ENCODE data around the gene NKAIN1. TPM values are rescaled to one million over a fixed set of nuclear protein-coding genes. Genes with fewer than 3 reads are reported as not detected.

NKAIN1 gene
- total RNA-seq, 1 experiment from 2014 or later, result 1.1 TPM

DNA sequence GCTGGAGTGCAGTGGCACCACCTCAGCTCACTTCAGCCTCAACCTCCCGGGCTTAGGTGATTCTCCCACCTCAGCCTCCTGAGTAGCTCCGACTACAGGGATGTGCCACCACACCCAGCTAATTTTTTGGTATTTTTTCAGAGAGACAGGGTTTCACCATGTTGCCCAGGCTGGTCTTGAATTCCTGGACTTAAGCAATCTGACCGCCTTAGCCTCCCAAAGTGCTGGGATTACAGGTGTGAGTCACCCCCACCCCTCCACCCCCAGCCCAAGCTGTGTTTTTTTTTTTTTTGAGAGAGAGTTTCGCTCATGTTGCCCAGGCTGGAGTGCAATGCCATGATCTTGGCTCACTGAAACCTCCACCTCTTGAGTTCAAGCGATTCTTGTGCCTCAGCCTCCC, 75.4 kb downstream of the NKAIN1 start:
- Histone ChIP-seq H3K9me3 (ENCODE audit: control insufficient read depth in 1 of 2, insufficient read depth in 1 of 2, low read depth in 1 of 2, low read length in 2 of 2) (no peaks in the 10 kb centered on the region), H3K4me2 (ENCODE audit: low read length) (no peak overlapping the region), H3K4me3 (replicated peaks in 1 of 2; ENCODE audit: low read depth in 1 of 2, low read length in 2 of 2) (no peak overlapping the region), H3K9me2 (ENCODE audit: insufficient read depth) (no peaks in the 10 kb centered on the region), H3K79me2 (ENCODE audit: insufficient read depth, low read length) (no peaks in the 10 kb centered on the region), H3K9ac (ENCODE audit: low read length) (no peak overlapping the region), H4K20me1 (ENCODE audit: insufficient read depth) (no peaks in the 10 kb centered on the region), H3K27me3 (ENCODE audit: insufficient read depth, low read length) (no peaks in the 10 kb centered on the region), H2AFZ (ENCODE audit: low read depth, low read length, poor library complexity, severe bottlenecking) (no peak overlapping the region), H3K4me1 (ENCODE audit: control insufficient read depth in 1 of 2, insufficient read depth in 2 of 2, low read length in 2 of 2) (peaks cover 0 to 12% of the 10 kb centered on the region in 2 experiments; a peak in 2 of 4 replicates), H3K36me3 (ENCODE audit: control insufficient read depth in 1 of 2, insufficient read depth in 2 of 2, low read length in 2 of 2) (no peaks in the 10 kb centered on the region), H3K27ac (ENCODE audit: low read depth, low read length) (no peak overlapping the region)
- TF ChIP-seq ELF1 (IDR thresholded peaks at IDR 0.05; ENCODE audit: borderline replicate concordance, low read depth) (no peak), ZFX (IDR thresholded peaks at IDR 0.05) (no peak), RAD21 (IDR thresholded peaks at IDR 0.05; ENCODE audit: low read depth) (no peak), YY1 (IDR thresholded peaks at IDR 0.05; ENCODE audit: extremely low read depth, insufficient replicate concordance, low read depth, low read length) (no peak), FOSL1 (IDR thresholded peaks at IDR 0.05; ENCODE audit: low read depth) (no peak), JUND (IDR thresholded peaks at IDR 0.05) (no peak), TCF7L2 (IDR thresholded peaks at IDR 0.05; ENCODE audit: borderline replicate concordance, extremely low read depth, insufficient read depth, insufficient read length) (no peak), SIN3A (IDR thresholded peaks at IDR 0.05; ENCODE audit: low read depth) (no peak), EZH2 (IDR thresholded peaks at IDR 0.05) (no peak), CEBPB (IDR thresholded peaks at IDR 0.05; ENCODE audit: low read depth) (no peak), CBX3 (IDR thresholded peaks at IDR 0.05; ENCODE audit: low read depth) (no peak), SRF (IDR thresholded peaks at IDR 0.05; ENCODE audit: low read depth) (no peak), EGR1 (IDR thresholded peaks at IDR 0.05; ENCODE audit: low read depth) (no peak), EZH2phosphoT487 (IDR thresholded peaks at IDR 0.05; ENCODE audit: borderline replicate concordance) (no peak), POLR2A (IDR thresholded peaks at IDR 0.05; ENCODE audit: borderline replicate concordance, extremely low read depth, insufficient read depth, insufficient read length) (no peak)
- TF ChIP-seq, protein P1, sequence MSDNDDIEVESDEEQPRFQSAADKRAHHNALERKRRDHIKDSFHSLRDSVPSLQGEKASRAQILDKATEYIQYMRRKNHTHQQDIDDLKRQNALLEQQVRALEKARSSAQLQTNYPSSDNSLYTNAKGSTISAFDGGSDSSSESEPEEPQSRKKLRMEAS (IDR thresholded peaks at IDR 0.05), result no peak
- TF ChIP-seq, protein P2, sequence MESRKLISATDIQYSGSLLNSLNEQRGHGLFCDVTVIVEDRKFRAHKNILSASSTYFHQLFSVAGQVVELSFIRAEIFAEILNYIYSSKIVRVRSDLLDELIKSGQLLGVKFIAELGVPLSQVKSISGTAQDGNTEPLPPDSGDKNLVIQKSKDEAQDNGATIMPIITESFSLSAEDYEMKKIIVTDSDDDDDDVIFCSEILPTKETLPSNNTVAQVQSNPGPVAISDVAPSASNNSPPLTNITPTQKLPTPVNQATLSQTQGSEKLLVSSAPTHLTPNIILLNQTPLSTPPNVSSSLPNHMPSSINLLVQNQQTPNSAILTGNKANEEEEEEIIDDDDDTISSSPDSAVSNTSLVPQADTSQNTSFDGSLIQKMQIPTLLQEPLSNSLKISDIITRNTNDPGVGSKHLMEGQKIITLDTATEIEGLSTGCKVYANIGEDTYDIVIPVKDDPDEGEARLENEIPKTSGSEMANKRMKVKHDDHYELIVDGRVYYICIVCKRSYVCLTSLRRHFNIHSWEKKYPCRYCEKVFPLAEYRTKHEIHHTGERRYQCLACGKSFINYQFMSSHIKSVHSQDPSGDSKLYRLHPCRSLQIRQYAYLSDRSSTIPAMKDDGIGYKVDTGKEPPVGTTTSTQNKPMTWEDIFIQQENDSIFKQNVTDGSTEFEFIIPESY (IDR thresholded peaks at IDR 0.05; ENCODE audit: extremely low read depth, insufficient replicate concordance, low read length), result no peak
- TF ChIP-seq, protein P3, sequence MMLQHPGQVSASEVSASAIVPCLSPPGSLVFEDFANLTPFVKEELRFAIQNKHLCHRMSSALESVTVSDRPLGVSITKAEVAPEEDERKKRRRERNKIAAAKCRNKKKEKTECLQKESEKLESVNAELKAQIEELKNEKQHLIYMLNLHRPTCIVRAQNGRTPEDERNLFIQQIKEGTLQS (IDR thresholded peaks at IDR 0.05), result no peak
- TF ChIP-seq, protein P4, sequence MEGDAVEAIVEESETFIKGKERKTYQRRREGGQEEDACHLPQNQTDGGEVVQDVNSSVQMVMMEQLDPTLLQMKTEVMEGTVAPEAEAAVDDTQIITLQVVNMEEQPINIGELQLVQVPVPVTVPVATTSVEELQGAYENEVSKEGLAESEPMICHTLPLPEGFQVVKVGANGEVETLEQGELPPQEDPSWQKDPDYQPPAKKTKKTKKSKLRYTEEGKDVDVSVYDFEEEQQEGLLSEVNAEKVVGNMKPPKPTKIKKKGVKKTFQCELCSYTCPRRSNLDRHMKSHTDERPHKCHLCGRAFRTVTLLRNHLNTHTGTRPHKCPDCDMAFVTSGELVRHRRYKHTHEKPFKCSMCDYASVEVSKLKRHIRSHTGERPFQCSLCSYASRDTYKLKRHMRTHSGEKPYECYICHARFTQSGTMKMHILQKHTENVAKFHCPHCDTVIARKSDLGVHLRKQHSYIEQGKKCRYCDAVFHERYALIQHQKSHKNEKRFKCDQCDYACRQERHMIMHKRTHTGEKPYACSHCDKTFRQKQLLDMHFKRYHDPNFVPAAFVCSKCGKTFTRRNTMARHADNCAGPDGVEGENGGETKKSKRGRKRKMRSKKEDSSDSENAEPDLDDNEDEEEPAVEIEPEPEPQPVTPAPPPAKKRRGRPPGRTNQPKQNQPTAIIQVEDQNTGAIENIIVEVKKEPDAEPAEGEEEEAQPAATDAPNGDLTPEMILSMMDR (IDR thresholded peaks at IDR 0.05 in 2 of 3, conservative IDR thresholded peaks at IDR 0.05 in 1 of 3; ENCODE audit: borderline replicate concordance in 1 of 3, insufficient read depth in 1 of 3, low read depth in 2 of 3, low read length in 2 of 3), result no peak
- ATAC-seq, result no peak
- ChIA-PET RAD21 (ENCODE audit: low non-redundant PET in 1 of 2, low total read pairs in 2 of 2, uncharacterized antibody in 2 of 2, unreplicated experiment in 2 of 2) (interaction anchor here in 1 of 2 experiments (1.8 kb wide), 1 partner anchor 385 kb away, joined by 4 read pairs; no protein-coding TSS in a partner anchor), CTCF (interaction anchor here (0.7 to 1.6 kb wide), 2 partner anchors 9 to 117 kb away, joined by 3 to 4 read pairs; no protein-coding TSS in a partner anchor), POLR2A (interaction anchor here (0.7 kb wide), 1 partner anchor 83 kb away, joined by 3 read pairs; no protein-coding TSS in a partner anchor)
- no peak for DNase-seq (ENCODE audit: low read depth, low spot score)
- intact Hi-C loops (cut with micrococcal nuclease), result no loop called here
- no TSS peak for BruUV-seq (replicated peaks)
